HG02981 (cell line): ENCODE measurements around the gene MRPL17.

Source experiments
- ATAC-seq: cut with Tn5 transposase; IDR thresholded peaks from one replicate; pipeline ENCODE4 v1.9.1; 2021; ENCODE audit warnings: mild to moderate bottlenecking, moderate library complexity; ENCODE audit not compliant: unreplicated experiment

The MRPL17 gene

DNA sequence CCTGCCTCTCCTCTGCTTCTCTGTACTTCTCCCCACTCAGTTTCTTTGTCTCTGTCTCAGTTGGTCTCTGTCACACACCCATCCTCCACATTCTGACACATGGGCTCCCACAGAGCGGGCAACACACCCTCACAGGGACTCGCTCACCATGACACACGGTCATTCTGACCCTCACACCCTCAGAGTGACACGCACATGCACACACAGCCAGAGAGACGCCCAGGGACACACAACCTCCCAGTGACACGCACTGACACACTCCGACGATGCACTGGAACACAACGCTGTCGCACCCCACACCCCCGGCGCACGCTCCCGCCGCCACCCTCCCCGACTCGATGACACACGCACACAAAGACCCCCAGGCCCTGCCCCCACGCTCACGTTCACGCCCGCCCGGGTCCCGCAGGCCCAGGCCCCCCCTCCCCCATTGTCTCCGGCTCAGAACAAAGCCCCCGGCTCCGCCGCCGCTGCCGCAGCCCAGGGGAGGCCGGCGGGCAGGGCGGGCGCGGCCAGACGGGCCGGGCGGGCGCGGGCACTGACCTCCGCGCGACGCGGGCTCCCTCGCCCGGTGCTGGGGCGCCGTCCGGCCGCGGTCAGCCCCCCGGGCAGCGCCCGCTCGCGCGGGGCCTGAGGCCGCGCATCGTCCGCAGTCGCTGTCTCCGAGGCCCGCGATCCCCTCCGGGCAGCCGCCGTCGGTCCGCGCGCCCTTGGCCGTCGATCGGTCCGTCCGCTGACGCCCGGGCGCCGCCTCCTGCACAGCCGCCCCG is 27.9 kb downstream of the MRPL17 start:
- no peak for ATAC-seq

DNA sequence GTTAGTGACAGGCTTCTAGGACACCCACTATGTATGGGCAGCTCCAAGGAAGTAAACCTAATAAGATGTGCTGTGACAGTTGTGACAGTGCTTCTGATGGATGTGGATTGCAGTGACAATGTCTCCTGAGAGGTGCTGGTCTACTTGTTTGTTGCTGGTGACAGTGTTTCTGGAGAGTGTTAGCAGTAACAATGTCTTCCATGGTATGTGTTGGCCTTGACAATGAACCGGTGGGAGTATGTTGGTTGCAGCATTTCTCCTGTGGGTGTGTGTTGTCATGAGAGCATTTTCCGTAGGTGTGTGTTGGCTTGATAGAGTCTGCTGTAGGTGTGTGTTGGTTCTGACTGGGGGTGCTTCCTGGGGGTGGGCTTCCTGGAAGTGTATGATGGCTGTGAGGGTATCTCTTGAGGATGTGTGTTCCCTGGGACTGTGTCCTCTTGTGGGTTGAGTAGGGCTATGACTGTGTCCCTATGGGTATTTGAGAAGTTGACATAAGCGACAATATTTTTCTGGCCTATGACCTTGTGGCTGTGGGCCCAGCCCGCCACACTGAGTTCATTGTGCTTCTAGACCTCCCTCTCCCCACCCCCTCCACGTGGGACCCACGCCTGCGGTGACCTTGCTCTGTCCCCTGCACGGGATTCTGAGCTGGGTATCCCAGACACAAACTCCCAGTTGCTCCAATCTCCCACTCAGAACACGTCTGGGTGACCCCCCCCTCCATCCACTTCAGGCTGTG is 28.7 kb downstream of the MRPL17 start:
- ATAC-seq: no peak

DNA sequence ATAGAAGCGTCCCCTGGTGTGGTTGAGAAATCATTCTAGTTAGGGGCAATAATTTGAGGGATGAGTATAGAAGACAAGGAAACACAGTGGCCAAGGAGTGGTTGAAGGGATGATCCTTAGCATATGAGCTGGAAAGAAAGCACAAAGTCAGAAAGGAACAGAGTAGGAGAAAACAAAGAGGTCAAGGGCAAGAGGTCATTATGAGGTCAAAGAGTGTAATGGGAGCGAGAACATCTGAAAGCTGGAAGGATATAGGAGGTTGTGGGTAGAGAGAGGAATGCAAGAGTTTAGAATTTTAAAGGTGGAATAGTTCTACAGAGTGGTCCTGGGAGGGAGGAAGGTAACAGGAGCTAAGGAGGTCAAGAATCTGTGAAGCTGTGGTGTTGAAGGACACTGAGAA is 29.5 kb downstream of the MRPL17 start:
- no peak for ATAC-seq

GRCh38 chr11:6653097-6653496 is 30.0 kb downstream of the MRPL17 start:
- no peak for ATAC-seq

GRCh38 chr11:6652182-6652581 is 31.0 kb downstream of the MRPL17 start:
- no peak for ATAC-seq

- no peak for ATAC-seq
Measured at GRCh38 chr11:6650980-6651379, 32.2 kb downstream of the MRPL17 start.

GRCh38 chr11:6650104-6650503 is 33.0 kb downstream of the MRPL17 start:
- ATAC-seq: no peak

GRCh38 chr11:6648501-6648900 is 34.6 kb downstream of the MRPL17 start:
- ATAC-seq: no peak

GRCh38 chr11:6647836-6648235 is 35.3 kb downstream of the MRPL17 start:
- ATAC-seq: no peak

- ATAC-seq: peak; percentile 90
Measured at GRCh38 chr11:6646918-6647679, 36.0 kb downstream of the MRPL17 start.

GRCh38 chr11:6646576-6646917 is 36.6 kb downstream of the MRPL17 start:
- no peak for ATAC-seq

- no peak for ATAC-seq
Measured at GRCh38 chr11:6646071-6646470, 37.1 kb downstream of the MRPL17 start.

GRCh38 chr11:6642957-6643356 is 40.2 kb downstream of the MRPL17 start:
- ATAC-seq: no peak

DNA sequence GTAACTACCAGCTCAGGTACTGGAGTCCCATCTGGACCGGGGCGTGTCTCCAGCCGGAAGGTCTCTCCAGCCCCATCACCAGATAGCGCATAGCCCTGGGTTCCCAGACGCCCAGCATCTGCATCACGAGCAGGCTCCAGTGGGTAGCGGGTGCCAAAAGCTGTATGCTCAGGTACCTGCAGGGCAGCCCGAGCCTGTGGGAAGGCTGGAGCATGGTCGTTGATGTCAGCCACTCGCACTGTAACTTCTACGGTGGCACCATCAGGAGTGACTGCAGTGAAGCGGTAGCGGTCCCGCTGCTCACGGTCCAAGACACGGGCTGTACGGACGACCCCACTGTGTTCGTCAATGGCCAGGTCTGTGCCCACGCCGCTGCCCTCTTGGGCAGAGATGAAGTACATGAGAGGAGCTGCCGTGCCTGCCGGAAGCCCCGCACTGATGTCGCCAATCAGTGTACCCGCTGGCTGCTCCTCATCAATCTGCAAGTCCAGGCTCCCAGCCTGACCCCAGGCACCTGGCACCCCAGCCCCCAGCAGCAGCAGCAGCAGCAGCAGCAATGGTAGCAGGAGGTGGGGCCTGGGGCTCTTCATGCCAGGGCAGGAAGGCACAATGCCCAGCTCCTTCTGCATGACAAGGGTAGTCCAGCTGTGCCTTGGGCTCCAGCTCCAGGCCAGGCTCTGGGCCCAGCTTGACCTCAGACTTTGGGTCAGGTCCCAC is 42.0 kb downstream of the MRPL17 start:
- ATAC-seq: no peak

DNA sequence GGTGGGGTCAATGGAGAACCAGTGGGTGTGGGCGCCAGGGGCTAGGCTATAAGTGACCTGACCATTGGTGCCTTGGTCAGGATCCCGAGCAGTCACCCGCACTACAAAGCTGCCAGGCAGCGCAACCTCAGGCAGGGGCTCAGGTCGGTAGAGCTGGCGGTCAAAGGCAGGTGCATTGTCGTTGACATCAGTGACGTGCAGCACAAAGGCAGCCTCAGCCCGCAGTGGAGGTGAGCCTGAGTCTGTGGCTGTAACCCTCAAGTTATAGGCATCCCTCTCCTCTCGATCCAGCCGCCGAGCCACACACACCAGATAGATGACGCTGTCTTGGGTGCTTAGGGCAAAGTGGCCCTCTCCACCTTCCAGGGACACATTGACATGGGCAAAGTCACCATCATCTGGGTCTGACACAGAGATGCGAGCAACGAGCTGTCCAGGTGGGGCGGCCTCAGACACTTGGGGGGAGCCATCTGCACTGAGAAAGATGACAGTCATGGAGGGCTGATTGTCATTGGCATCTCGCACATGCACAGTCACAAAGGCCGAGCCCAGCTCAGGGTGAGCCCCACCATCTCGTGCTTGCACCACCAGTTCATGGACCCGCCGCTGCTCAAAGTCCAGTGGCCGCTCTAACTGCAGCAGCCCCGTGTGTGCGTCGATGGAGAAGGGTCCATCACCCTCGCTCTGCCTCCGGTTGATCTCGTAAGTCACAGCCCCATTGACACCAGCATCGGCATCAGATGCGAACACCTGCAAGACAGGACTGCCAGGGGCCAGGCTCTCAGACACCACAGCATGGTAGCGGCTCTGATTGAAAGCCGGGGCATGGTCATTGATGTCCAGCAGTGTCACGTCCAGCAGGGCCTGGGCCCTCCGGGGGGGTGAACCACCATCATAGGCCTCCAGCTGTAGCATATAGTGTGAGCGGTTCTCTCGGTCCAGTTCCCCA is 42.8 kb downstream of the MRPL17 start:
- ATAC-seq: no peak

GRCh38 chr11:6638429-6638828 is 44.7 kb downstream of the MRPL17 start:
- no peak for ATAC-seq

- ATAC-seq: no peak
Measured at GRCh38 chr11:6637871-6638270, 45.3 kb downstream of the MRPL17 start.

- ATAC-seq: no peak
Measured at GRCh38 chr11:6636480-6636879, 46.7 kb downstream of the MRPL17 start.

- ATAC-seq: no peak
Measured at GRCh38 chr11:6635082-6635932, 47.8 kb downstream of the MRPL17 start.
